GM12873 (cell line): ENCODE measurements around the gene ECD.

Experiments
- TF ChIP-seq, protein P1 (sequence below): IDR thresholded peaks from 2 replicates; pipeline ENCODE4 v1.5.1; 2012; ENCODE audit warnings: low read depth, mild to moderate bottlenecking, moderate library complexity, low read length, control low read depth; ENCODE audit not compliant: insufficient read depth; ENCODE audit errors: missing control alignments

The ECD gene

DNA sequence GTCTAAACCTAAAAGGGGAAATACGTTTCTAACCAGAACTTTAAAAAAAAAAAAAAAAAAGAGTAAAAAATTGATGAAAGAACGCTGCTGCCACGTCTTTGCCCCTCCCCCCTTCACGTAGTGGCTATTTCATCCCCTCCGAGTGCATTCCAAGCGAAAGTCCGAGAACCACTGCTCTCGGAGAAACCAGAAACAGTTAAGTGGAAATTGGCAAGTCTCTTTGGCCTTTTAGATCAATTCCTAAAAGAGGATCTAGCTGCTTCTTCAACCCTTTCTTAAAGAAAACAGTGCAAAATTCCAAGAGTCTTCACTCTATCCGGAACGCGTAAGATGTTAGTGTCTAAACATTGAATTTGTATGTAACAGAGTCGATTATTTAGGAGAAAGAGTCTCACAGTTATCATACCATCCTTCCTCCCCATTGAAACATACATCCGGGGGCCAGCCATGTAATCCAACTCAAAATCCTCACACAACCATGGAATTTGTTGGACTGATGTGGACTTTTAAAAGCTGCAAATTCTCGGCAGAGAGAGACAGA lies 72.3 kb downstream of the ECD start:
- TF ChIP-seq, protein P1, sequence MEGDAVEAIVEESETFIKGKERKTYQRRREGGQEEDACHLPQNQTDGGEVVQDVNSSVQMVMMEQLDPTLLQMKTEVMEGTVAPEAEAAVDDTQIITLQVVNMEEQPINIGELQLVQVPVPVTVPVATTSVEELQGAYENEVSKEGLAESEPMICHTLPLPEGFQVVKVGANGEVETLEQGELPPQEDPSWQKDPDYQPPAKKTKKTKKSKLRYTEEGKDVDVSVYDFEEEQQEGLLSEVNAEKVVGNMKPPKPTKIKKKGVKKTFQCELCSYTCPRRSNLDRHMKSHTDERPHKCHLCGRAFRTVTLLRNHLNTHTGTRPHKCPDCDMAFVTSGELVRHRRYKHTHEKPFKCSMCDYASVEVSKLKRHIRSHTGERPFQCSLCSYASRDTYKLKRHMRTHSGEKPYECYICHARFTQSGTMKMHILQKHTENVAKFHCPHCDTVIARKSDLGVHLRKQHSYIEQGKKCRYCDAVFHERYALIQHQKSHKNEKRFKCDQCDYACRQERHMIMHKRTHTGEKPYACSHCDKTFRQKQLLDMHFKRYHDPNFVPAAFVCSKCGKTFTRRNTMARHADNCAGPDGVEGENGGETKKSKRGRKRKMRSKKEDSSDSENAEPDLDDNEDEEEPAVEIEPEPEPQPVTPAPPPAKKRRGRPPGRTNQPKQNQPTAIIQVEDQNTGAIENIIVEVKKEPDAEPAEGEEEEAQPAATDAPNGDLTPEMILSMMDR, result no peak

- TF ChIP-seq, protein P1, result no peak
These were observed 72.8 kb downstream of the ECD start for GRCh38 chr10:73094986-73095480.

- TF ChIP-seq, protein P1, result no peak
These were observed 73.6 kb downstream of the ECD start for GRCh38 chr10:73093922-73094850.

DNA sequence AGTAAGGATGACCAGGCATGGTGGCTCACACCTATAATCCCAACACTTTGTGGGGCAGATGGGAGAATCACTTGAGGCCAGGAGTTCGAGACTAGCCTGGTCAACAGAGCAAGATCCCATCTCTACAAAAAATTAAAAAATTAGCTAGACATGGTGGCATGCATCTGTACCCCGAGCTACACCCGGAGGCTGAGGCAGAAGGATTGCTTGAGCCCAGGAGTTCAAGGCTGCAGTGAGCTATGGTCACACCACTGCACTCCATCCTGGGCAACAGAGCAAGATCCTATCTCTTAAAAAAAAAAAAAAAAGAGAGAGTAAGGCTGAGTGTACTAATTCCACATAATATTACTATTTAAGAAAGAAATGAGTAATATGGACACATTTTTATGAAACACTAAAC lies 75.0 kb downstream of the ECD start:
- TF ChIP-seq, protein P1, result no peak

DNA sequence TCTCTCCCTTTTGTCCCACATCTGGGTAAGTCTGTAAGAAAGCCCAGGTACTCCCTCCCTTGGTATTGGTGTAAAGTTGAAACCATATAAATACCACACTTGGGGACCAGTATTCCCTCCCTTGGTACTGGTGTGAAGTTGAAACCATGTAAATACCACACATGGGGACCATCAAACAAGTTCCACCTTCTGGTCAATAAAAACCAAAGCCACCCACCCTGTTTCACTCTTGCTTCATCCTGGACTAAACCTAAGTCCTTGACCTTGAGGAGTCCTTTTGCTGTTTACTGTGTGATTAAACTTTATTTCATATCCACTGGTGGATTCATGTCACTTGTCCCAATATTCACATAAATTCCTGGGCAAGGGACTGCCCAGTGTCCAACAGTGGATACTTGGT lies 79.5 kb downstream of the ECD start:
- TF ChIP-seq, protein P1, result no peak

- TF ChIP-seq, protein P1, result no peak
These were observed 81.0 kb downstream of the ECD start for GRCh38 chr10:73086816-73087215.

- TF ChIP-seq, protein P1, result no peak
These were observed 83.6 kb downstream of the ECD start for GRCh38 chr10:73084209-73084608.
